ENCODE data around the gene FAU. TPM values are rescaled to one million over a fixed set of nuclear protein-coding genes. Genes with fewer than 3 reads are reported as not detected.
A peak's percentile ranks its signal among the peaks of the same experiment; 100 is the strongest.

FAU gene
- total and polyA plus RNA-seq, 2 of the 13 experiments (the other 11 are each of a cell fraction or from before 2014, with no cell fraction given) = 374 to 869 TPM

DNA sequence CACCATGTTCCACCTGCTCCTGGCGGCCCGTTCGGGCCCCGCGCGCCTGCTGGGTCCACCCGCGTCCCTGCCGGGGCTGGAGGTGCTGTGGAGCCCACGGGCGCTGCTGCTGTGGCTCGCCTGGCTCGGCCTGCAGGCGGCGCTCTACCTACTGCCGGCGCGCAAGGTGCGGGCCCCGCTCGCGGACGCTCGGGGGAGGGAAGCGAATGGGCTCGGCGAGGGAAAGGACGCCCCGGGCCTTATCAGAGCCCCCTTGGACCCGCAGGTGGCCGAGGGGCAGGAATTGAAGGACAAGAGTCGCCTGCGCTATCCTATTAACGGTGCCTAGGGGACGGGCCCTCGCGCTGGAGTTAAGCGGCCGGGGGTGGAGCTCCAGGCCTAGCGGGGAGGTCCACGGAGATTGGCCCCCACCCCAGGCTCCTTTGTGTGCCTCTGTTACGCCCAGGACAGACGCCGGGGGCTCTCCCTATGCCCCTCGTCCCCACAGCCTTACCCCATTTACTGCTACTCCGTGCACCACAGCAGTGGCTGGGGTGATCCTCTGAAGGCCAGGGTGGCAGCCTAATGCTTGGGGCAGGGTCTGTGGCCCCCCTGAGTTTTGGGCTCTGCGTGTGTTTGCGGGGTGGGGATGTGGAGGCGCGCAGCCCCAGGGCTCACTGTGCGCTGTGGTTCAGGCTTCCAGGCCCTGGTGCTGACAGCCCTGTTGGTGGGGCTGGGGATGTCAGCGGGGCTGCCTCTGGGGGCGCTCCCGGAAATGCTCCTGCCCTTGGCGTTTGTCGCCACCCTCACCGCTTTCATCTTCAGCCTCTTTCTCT lies 9.2 kb downstream of the FAU start (continued):
- TF ChIP-seq, protein P1, sequence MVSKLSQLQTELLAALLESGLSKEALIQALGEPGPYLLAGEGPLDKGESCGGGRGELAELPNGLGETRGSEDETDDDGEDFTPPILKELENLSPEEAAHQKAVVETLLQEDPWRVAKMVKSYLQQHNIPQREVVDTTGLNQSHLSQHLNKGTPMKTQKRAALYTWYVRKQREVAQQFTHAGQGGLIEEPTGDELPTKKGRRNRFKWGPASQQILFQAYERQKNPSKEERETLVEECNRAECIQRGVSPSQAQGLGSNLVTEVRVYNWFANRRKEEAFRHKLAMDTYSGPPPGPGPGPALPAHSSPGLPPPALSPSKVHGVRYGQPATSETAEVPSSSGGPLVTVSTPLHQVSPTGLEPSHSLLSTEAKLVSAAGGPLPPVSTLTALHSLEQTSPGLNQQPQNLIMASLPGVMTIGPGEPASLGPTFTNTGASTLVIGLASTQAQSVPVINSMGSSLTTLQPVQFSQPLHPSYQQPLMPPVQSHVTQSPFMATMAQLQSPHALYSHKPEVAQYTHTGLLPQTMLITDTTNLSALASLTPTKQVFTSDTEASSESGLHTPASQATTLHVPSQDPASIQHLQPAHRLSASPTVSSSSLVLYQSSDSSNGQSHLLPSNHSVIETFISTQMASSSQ (IDR thresholded peaks at IDR 0.05; ENCODE audit: low read depth) = no peak
- TF ChIP-seq, protein P1 (CRISPR knock-in tag; IDR thresholded peaks at IDR 0.05; ENCODE audit: borderline replicate concordance) = no peak; the same call in 1 of the 2 replicates
- TF ChIP-seq, protein P2, sequence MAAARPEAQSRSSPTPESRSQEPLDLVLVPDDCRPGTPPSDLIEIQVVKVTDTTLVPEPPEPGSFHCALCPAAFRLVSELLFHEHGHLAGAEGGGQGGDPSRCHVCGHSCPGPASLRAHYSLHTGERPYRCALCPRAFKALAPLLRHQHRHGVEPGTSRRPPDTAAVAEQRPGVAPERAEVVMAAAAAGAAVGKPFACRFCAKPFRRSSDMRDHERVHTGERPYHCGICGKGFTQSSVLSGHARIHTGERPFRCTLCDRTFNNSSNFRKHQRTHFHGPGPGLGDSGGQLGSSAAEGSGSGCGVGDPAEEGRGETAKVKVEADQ (CRISPR knock-in tag; IDR thresholded peaks at IDR 0.05; ENCODE audit: borderline replicate concordance) = no peak
- no peak for TF ChIP-seq ZNF530 (CRISPR knock-in tag; IDR thresholded peaks at IDR 0.05; ENCODE audit: low read depth)
- TF ChIP-seq NFIB (CRISPR knock-in tag; IDR thresholded peaks at IDR 0.05; ENCODE audit: borderline replicate concordance) = no peak
- TF ChIP-seq ZEB1 (IDR thresholded peaks at IDR 0.05; ENCODE audit: insufficient replicate concordance, low read depth) = peak; percentile 57
- TF ChIP-seq HDAC6 (IDR thresholded peaks at IDR 0.05; ENCODE audit: low read depth, low read length) = no peak
- TF ChIP-seq ZNF350 (CRISPR knock-in tag; IDR thresholded peaks at IDR 0.05; ENCODE audit: borderline replicate concordance, low read depth) = peak; percentile 26; the same call in 1 of the 2 replicates
- TF ChIP-seq, protein P3, sequence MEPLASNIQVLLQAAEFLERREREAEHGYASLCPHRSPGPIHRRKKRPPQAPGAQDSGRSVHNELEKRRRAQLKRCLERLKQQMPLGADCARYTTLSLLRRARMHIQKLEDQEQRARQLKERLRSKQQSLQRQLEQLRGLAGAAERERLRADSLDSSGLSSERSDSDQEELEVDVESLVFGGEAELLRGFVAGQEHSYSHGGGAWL (CRISPR knock-in tag; IDR thresholded peaks at IDR 0.05) = no peak
- TF ChIP-seq U2AF2 (IDR thresholded peaks at IDR 0.05; ENCODE audit: low read depth, low read length) = no peak
- peak; percentile 75; the same call in 1 of the 2 replicates for TF ChIP-seq REPIN1 (CRISPR knock-in tag; IDR thresholded peaks at IDR 0.05; ENCODE audit: borderline replicate concordance, low read depth)
- TF ChIP-seq ZNF879 (CRISPR knock-in tag; IDR thresholded peaks at IDR 0.05) = no peak
- TF ChIP-seq, protein P4, sequence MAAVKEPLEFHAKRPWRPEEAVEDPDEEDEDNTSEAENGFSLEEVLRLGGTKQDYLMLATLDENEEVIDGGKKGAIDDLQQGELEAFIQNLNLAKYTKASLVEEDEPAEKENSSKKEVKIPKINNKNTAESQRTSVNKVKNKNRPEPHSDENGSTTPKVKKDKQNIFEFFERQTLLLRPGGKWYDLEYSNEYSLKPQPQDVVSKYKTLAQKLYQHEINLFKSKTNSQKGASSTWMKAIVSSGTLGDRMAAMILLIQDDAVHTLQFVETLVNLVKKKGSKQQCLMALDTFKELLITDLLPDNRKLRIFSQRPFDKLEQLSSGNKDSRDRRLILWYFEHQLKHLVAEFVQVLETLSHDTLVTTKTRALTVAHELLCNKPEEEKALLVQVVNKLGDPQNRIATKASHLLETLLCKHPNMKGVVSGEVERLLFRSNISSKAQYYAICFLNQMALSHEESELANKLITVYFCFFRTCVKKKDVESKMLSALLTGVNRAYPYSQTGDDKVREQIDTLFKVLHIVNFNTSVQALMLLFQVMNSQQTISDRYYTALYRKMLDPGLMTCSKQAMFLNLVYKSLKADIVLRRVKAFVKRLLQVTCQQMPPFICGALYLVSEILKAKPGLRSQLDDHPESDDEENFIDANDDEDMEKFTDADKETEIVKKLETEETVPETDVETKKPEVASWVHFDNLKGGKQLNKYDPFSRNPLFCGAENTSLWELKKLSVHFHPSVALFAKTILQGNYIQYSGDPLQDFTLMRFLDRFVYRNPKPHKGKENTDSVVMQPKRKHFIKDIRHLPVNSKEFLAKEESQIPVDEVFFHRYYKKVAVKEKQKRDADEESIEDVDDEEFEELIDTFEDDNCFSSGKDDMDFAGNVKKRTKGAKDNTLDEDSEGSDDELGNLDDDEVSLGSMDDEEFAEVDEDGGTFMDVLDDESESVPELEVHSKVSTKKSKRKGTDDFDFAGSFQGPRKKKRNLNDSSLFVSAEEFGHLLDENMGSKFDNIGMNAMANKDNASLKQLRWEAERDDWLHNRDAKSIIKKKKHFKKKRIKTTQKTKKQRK (IDR thresholded peaks at IDR 0.05; ENCODE audit: low read length) = no peak
- TF ChIP-seq ZNF563 (CRISPR knock-in tag; IDR thresholded peaks at IDR 0.05) = no peak; the same call in 1 of the 2 replicates
- TF ChIP-seq ZBTB25 (CRISPR knock-in tag; IDR thresholded peaks at IDR 0.05) = peak; percentile 49; the same call in 1 of the 2 replicates
- no peak for TF ChIP-seq JUND (CRISPR knock-in tag; IDR thresholded peaks at IDR 0.05)
- 0 out of 2 replicates have a peak, but pooled peaks have one; percentile 28 for TF ChIP-seq SP140L (CRISPR knock-in tag; IDR thresholded peaks at IDR 0.05; ENCODE audit: borderline replicate concordance)

All from HepG2 (cell line).